Measurements from ENCODE around the gene MTHFR.

The MTHFR gene

GRCh38 chr1:11855430-11855829 is 49.7 kb upstream of the MTHFR start:
- no peaks in the 10 kb centered on the region for H3K36me3 ChIP-seq (ENCODE audit: control insufficient read depth in 2 of 2, insufficient read depth in 1 of 2, low read length in 2 of 2)
- TF ChIP-seq ZFP41 (tag by site-specific recombination; IDR thresholded peaks at IDR 0.05; ENCODE audit: borderline replicate concordance) = no peak
- TF ChIP-seq, protein P1, sequence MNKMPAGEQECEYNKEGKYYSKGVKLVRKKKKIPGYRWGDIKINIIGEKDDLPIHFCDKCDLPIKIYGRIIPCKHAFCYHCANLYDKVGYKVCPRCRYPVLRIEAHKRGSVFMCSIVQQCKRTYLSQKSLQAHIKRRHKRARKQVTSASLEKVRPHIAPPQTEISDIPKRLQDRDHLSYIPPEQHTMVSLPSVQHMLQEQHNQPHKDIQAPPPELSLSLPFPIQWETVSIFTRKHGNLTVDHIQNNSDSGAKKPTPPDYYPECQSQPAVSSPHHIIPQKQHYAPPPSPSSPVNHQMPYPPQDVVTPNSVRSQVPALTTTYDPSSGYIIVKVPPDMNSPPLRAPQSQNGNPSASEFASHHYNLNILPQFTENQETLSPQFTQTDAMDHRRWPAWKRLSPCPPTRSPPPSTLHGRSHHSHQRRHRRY (tag by site-specific recombination; IDR thresholded peaks at IDR 0.05) = no peak
- no peak for TF ChIP-seq KLF1 (tag by site-specific recombination; IDR thresholded peaks at IDR 0.05)
- TF ChIP-seq RBAK (tag by site-specific recombination; IDR thresholded peaks at IDR 0.05) = no peak
- TF ChIP-seq BCL11B (tag by site-specific recombination; IDR thresholded peaks at IDR 0.05; ENCODE audit: low read depth) = no peak
- TF ChIP-seq SALL2 (tag by site-specific recombination; IDR thresholded peaks at IDR 0.05; ENCODE audit: borderline replicate concordance) = no peak
- no peak for TF ChIP-seq ZNF354C (tag by site-specific recombination; IDR thresholded peaks at IDR 0.05; ENCODE audit: borderline replicate concordance, low read depth)
- no peak for TF ChIP-seq ZNF174 (tag by site-specific recombination; IDR thresholded peaks at IDR 0.05)
- TF ChIP-seq ZNF621 (tag by site-specific recombination; IDR thresholded peaks at IDR 0.05) = no peak
- no peak for TF ChIP-seq OVOL3 (tag by site-specific recombination; IDR thresholded peaks at IDR 0.05)
- TF ChIP-seq, protein P2, sequence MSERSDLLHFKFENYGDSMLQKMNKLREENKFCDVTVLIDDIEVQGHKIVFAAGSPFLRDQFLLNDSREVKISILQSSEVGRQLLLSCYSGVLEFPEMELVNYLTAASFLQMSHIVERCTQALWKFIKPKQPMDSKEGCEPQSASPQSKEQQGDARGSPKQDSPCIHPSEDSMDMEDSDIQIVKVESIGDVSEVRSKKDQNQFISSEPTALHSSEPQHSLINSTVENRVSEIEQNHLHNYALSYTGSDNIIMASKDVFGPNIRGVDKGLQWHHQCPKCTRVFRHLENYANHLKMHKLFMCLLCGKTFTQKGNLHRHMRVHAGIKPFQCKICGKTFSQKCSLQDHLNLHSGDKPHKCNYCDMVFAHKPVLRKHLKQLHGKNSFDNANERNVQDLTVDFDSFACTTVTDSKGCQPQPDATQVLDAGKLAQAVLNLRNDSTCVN (tag by site-specific recombination; optimal IDR thresholded peaks at IDR 0.05) = no peak
- no peak for TF ChIP-seq ZNF16 (tag by site-specific recombination; IDR thresholded peaks at IDR 0.05; ENCODE audit: low read depth)
- no peak for TF ChIP-seq ZFP69B (tag by site-specific recombination; IDR thresholded peaks at IDR 0.05)
- no peak for TF ChIP-seq KLF10 (tag by site-specific recombination; IDR thresholded peaks at IDR 0.05)
- TF ChIP-seq SETDB1 (IDR thresholded peaks at IDR 0.05; ENCODE audit: insufficient read length, low read length) = no peak
- no peaks in the 10 kb centered on the region for H3K4me1 ChIP-seq (ENCODE audit: control insufficient read depth, insufficient read depth, low read length)
- ChIA-PET CTCF (interaction anchor here (0.7 to 1.2 kb wide), 4 partner anchors 12 to 205 kb away, joined by 3 read pairs; no protein-coding TSS in a partner anchor), POLR2A (no interaction called here)
- H3K27ac ChIP-seq (ENCODE audit: extremely low read depth, low read depth, low read length) = no peak overlapping the region
- no peaks in the 10 kb centered on the region for H3K9me3 ChIP-seq (ENCODE audit: control insufficient read depth, insufficient read depth, low read depth, low read length)
- H3K4me3 ChIP-seq (ENCODE audit: low read depth, low read length) = no peak overlapping the region

GRCh38 chr1:11854519-11854918 is 48.8 kb upstream of the MTHFR start:
- POLR2A ChIA-PET = interaction anchor here (0.7 kb wide), 1 partner anchor 55 kb away, joined by 3 read pairs; no protein-coding TSS in a partner anchor
- H3K27ac ChIP-seq (ENCODE audit: extremely low read depth, low read depth, low read length) = no peak overlapping the region
- no peaks in the 10 kb centered on the region for H3K36me3 ChIP-seq (ENCODE audit: control insufficient read depth in 2 of 2, insufficient read depth in 1 of 2, low read length in 2 of 2)
- H3K4me1 ChIP-seq (ENCODE audit: control insufficient read depth, insufficient read depth, low read length) = no peaks in the 10 kb centered on the region
- TF ChIP-seq MEIS1 (CRISPR knock-in tag; IDR thresholded peaks at IDR 0.05; ENCODE audit: borderline replicate concordance) (no peak), IKZF3 (tag by site-specific recombination; IDR thresholded peaks at IDR 0.05) (no peak)
- no peak overlapping the region for H3K4me3 ChIP-seq (ENCODE audit: low read depth, low read length)
- CTCF ChIA-PET = interaction anchor here (0.6 to 2.0 kb wide), 3 partner anchors 16 to 211 kb away, joined by 3 to 7 read pairs (median 3); no protein-coding TSS in a partner anchor
- no peaks in the 10 kb centered on the region for H3K9me3 ChIP-seq (ENCODE audit: control insufficient read depth, insufficient read depth, low read depth, low read length)

- H3K4me3 ChIP-seq (ENCODE audit: low read depth, low read length) = no peak overlapping the region
- ChIA-PET POLR2A (no interaction called here), CTCF (interaction anchor here (1.6 kb wide), 1 partner anchor 42 kb away, joined by 6 read pairs; no protein-coding TSS in a partner anchor)
- no peaks in the 10 kb centered on the region for H3K4me1 ChIP-seq (ENCODE audit: control insufficient read depth, insufficient read depth, low read length)
- no peaks in the 10 kb centered on the region for H3K9me3 ChIP-seq (ENCODE audit: control insufficient read depth, insufficient read depth, low read depth, low read length)
- H3K27ac ChIP-seq (ENCODE audit: extremely low read depth, low read depth, low read length) = no peak overlapping the region
- H3K36me3 ChIP-seq (ENCODE audit: control insufficient read depth in 2 of 2, insufficient read depth in 1 of 2, low read length in 2 of 2) = peaks cover 0 to 7% of the 10 kb centered on the region in 2 experiments; a peak in 1 of 3 replicates
- no peak for TF ChIP-seq KLF1 (tag by site-specific recombination; IDR thresholded peaks at IDR 0.05)
- TF ChIP-seq TRIM28 (IDR thresholded peaks at IDR 0.05; ENCODE audit: borderline replicate concordance, low read length) = no peak
- no peak for TF ChIP-seq HOXD13 (CRISPR knock-in tag; IDR thresholded peaks at IDR 0.05; ENCODE audit: borderline replicate concordance)
- no peak for TF ChIP-seq BCL11B (tag by site-specific recombination; IDR thresholded peaks at IDR 0.05; ENCODE audit: low read depth)
- TF ChIP-seq, protein P3, sequence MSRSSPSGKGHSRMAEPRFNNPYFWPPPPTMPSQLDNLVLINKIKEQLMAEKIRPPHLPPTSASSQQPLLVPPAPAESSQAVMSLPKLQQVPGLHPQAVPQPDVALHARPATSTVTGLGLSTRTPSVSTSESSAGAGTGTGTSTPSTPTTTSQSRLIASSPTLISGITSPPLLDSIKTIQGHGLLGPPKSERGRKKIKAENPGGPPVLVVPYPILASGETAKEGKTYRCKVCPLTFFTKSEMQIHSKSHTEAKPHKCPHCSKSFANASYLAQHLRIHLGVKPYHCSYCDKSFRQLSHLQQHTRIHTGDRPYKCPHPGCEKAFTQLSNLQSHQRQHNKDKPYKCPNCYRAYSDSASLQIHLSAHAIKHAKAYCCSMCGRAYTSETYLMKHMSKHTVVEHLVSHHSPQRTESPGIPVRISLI (tag by site-specific recombination; IDR thresholded peaks at IDR 0.05) = no peak
- TF ChIP-seq, protein P4, sequence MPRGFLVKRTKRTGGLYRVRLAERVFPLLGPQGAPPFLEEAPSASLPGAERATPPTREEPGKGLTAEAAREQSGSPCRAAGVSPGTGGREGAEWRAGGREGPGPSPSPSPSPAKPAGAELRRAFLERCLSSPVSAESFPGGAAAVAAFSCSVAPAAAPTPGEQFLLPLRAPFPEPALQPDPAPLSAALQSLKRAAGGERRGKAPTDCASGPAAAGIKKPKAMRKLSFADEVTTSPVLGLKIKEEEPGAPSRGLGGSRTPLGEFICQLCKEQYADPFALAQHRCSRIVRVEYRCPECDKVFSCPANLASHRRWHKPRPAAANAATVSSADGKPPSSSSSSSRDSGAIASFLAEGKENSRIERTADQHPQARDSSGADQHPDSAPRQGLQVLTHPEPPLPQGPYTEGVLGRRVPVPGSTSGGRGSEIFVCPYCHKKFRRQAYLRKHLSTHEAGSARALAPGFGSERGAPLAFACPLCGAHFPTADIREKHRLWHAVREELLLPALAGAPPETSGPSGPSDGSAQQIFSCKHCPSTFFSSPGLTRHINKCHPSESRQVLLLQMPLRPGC (tag by site-specific recombination; IDR thresholded peaks at IDR 0.05) = no peak
- no peak for TF ChIP-seq ZNF701 (tag by site-specific recombination; IDR thresholded peaks at IDR 0.05)
- no peak for TF ChIP-seq HOXC10 (CRISPR knock-in tag; IDR thresholded peaks at IDR 0.05)
- no peak for TF ChIP-seq ZNF596 (tag by site-specific recombination; IDR thresholded peaks at IDR 0.05)
- TF ChIP-seq ZNF2 (tag by site-specific recombination; IDR thresholded peaks at IDR 0.05) = no peak
- TF ChIP-seq, protein P1 (tag by site-specific recombination; IDR thresholded peaks at IDR 0.05) = no peak
- no peak for TF ChIP-seq GFI1B (tag by site-specific recombination; IDR thresholded peaks at IDR 0.05)
Observed at GRCh38 chr1:11851180-11851579, 45.4 kb upstream of the MTHFR start.

All from HEK293 (cell line).